Mammary epithelial cell (primary cell): Measurements from ENCODE around the gene GRID1.

Experiments used
- CTCF ChIP-seq, 2 donors: IDR thresholded peaks in 1 of 2; conservative IDR thresholded peaks in 1 of 2; 2 replicates each; pipeline ENCODE4 v1.5.1; 2011 to 2012; ENCODE audit warnings: inconsistent platforms in 2 of 2, low read length in 2 of 2, mild to moderate bottlenecking in 2 of 2, control low read depth in 1 of 2, low read depth in 1 of 2; ENCODE audit not compliant: insufficient read depth in 1 of 2; ENCODE audit errors: extremely low read depth in 1 of 2
- EZH2 ChIP-seq: IDR thresholded peaks from 2 replicates; pipeline ENCODE4 v1.6.1; 2012; ENCODE audit warnings: low read length, inconsistent platforms, borderline replicate concordance

GRCh38 chr10:85961479-85962067 is 405.0 kb downstream of the GRID1 start:
- TF ChIP-seq CTCF (conservative IDR thresholded peaks at IDR 0.05 in 1 of 2, IDR thresholded peaks at IDR 0.05 in 1 of 2; ENCODE audit: extremely low read depth in 1 of 2, insufficient read depth in 1 of 2, low read depth in 1 of 2, low read length in 2 of 2) (no peak), EZH2 (no peak)
